Ectodermal cell (in vitro differentiated cells): ENCODE data around the gene SRRM5.
A peak's percentile ranks its signal among the peaks of the same experiment; 100 is the strongest.

ENCODE experiments used
- H3K27ac ChIP-seq: 2 replicates; pipeline ENCODE4 v1.7.0; 2013; ENCODE audit warnings: mild to moderate bottlenecking, low read depth, low read length; ENCODE audit not compliant: insufficient read depth, poor library complexity, severe bottlenecking
- H3K27me3 ChIP-seq: 2 replicates; pipeline ENCODE4 v1.7.0; 2013; ENCODE audit warnings: mild to moderate bottlenecking, low read length; ENCODE audit not compliant: insufficient read depth, control insufficient read depth, poor library complexity, severe bottlenecking
- H3K36me3 ChIP-seq: one replicate; pipeline ENCODE4 v1.7.0; 2013; ENCODE audit warnings: low read length; ENCODE audit not compliant: control insufficient read depth, insufficient read depth
- H3K4me1 ChIP-seq: one replicate; pipeline ENCODE4 v1.7.0; 2013; ENCODE audit warnings: low read length; ENCODE audit not compliant: control insufficient read depth, insufficient read depth
- H3K4me3 ChIP-seq: 2 replicates; pipeline ENCODE4 v1.7.0; 2013; ENCODE audit warnings: low read depth, low read length, control low read depth; ENCODE audit not compliant: insufficient read depth
- H3K9me3 ChIP-seq: 2 replicates; pipeline ENCODE4 v1.7.0; 2013; ENCODE audit warnings: mild to moderate bottlenecking, low read length, moderate library complexity; ENCODE audit not compliant: control insufficient read depth
- WGBS, 2 experiments: methylation state at CpG; one replicate each; pipeline ENCODE4 v1.1.7; 2013; ENCODE audit warnings: missing lambda C conversion rate in 2 of 2; 5-methylcytosine and 5-hydroxymethylcytosine counted together

SRRM5 gene

GRCh38 chr19:43638214-43638994, 26.5 kb downstream of the SRRM5 start:
- no peak overlapping the region for H3K27ac ChIP-seq
- H3K4me3 ChIP-seq: peak overlapping the region; percentile 73
- H3K27me3 ChIP-seq: peaks cover 46% of the 10 kb centered on the region
- peaks cover 23% of the 10 kb centered on the region for H3K4me1 ChIP-seq
- no peaks in the 10 kb centered on the region for H3K36me3 ChIP-seq
- 81 to 85% methylated on average over 11 to 13 of the region's 13 CpGs for WGBS, 2 experiments
- H3K9me3 ChIP-seq: no peaks in the 10 kb centered on the region

- peak overlapping the region; percentile 73 for H3K4me3 ChIP-seq
- no peak overlapping the region for H3K27ac ChIP-seq
- peaks cover 23% of the 10 kb centered on the region for H3K4me1 ChIP-seq
- peaks cover 46% of the 10 kb centered on the region for H3K27me3 ChIP-seq
- H3K36me3 ChIP-seq: no peaks in the 10 kb centered on the region
- WGBS, 2 experiments: 3 to 5% methylated on average over 18 of the region's 18 CpGs
- no peaks in the 10 kb centered on the region for H3K9me3 ChIP-seq
These were observed 27.2 kb downstream of the SRRM5 start for GRCh38 chr19:43638995-43639518.

- H3K36me3 ChIP-seq: no peaks in the 10 kb centered on the region
- H3K9me3 ChIP-seq: no peaks in the 10 kb centered on the region
- WGBS, 2 experiments: 1% methylated on average over 110 of the region's 110 CpGs
- no peak within 1 kb of the TSS for H3K27ac ChIP-seq
- peak within 1 kb of the TSS; percentile 73 for H3K4me3 ChIP-seq
- peaks cover 46% of the 10 kb centered on the region for H3K27me3 ChIP-seq
- peaks cover 20% of the 10 kb centered on the region for H3K4me1 ChIP-seq
These were observed 27.9 kb downstream of the SRRM5 start, which contains the start of gene CADM4 for GRCh38 chr19:43639519-43640423. TSS of gene CADM4 (minus strand) at chr19:43639850. CDS start at chr19:43639790, 60 bp downstream.

- no peaks in the 10 kb centered on the region for H3K36me3 ChIP-seq
- H3K4me1 ChIP-seq: peaks cover 18% of the 10 kb centered on the region
- H3K27me3 ChIP-seq: peaks cover 46% of the 10 kb centered on the region
- H3K4me3 ChIP-seq: peak overlapping the region; percentile 73
- 13 to 14% methylated on average over 9 of the region's 9 CpGs for WGBS, 2 experiments
- no peaks in the 10 kb centered on the region for H3K9me3 ChIP-seq
- H3K27ac ChIP-seq: no peak overlapping the region
These were observed 28.5 kb downstream of the SRRM5 start for GRCh38 chr19:43640424-43640757.

GRCh38 chr19:43641333-43641732, 29.4 kb downstream of the SRRM5 start:
- H3K9me3 ChIP-seq: no peaks in the 10 kb centered on the region
- H3K4me1 ChIP-seq: peaks cover 10% of the 10 kb centered on the region
- H3K27ac ChIP-seq: no peak overlapping the region
- H3K36me3 ChIP-seq: no peaks in the 10 kb centered on the region
- 73 to 74% methylated on average over 2 of the region's 2 CpGs for WGBS, 2 experiments
- peaks cover 46% of the 10 kb centered on the region for H3K27me3 ChIP-seq
- no peak overlapping the region for H3K4me3 ChIP-seq

- H3K36me3 ChIP-seq: peaks cover 3% of the 10 kb centered on the region
- peaks cover 8% of the 10 kb centered on the region for H3K4me1 ChIP-seq
- H3K27me3 ChIP-seq: peaks cover 44% of the 10 kb centered on the region
- no peak overlapping the region for H3K27ac ChIP-seq
- H3K4me3 ChIP-seq: no peak overlapping the region
- H3K9me3 ChIP-seq: no peaks in the 10 kb centered on the region
- WGBS, 2 experiments: 83 to 86% methylated on average over 4 of the region's 4 CpGs
These were observed 30.6 kb downstream of the SRRM5 start for GRCh38 chr19:43642531-43642930.

- 88 to 100% methylated on average over 3 of the region's 3 CpGs for WGBS, 2 experiments
- H3K36me3 ChIP-seq: peaks cover 3% of the 10 kb centered on the region
- no peaks in the 10 kb centered on the region for H3K9me3 ChIP-seq
These were observed 31.4 kb downstream of the SRRM5 start for GRCh38 chr19:43643326-43643725.

GRCh38 chr19:43644181-43644580, 32.3 kb downstream of the SRRM5 start:
- no peaks in the 10 kb centered on the region for H3K9me3 ChIP-seq
- peaks cover 28% of the 10 kb centered on the region for H3K27me3 ChIP-seq
- WGBS, 2 experiments: 84 to 94% methylated on average over 13 of the region's 13 CpGs
- H3K4me3 ChIP-seq: no peak overlapping the region
- no peak overlapping the region for H3K27ac ChIP-seq
- peaks cover 3% of the 10 kb centered on the region for H3K36me3 ChIP-seq
- H3K4me1 ChIP-seq: no peaks in the 10 kb centered on the region

More at GRCh38 chr19:43643326-43643725, 31.4 kb downstream of the SRRM5 start:
- peaks cover 36% of the 10 kb centered on the region for H3K27me3 ChIP-seq
- H3K4me3 ChIP-seq: no peak overlapping the region
- peaks cover 8% of the 10 kb centered on the region for H3K4me1 ChIP-seq
- H3K27ac ChIP-seq: no peak overlapping the region

- no peaks in the 10 kb centered on the region for H3K4me1 ChIP-seq
- no peak overlapping the region for H3K4me3 ChIP-seq
- no peak overlapping the region for H3K27ac ChIP-seq
- H3K27me3 ChIP-seq: no peaks in the 10 kb centered on the region
- WGBS, 2 experiments: 94 to 96% methylated on average over 6 of the region's 6 CpGs
- peaks cover 7% of the 10 kb centered on the region for H3K36me3 ChIP-seq
- no peaks in the 10 kb centered on the region for H3K9me3 ChIP-seq
These were observed 36.7 kb downstream of the SRRM5 start for GRCh38 chr19:43648633-43649032.

- H3K4me1 ChIP-seq: no peaks in the 10 kb centered on the region
- no peak overlapping the region for H3K27ac ChIP-seq
- no peaks in the 10 kb centered on the region for H3K9me3 ChIP-seq
- no peak overlapping the region for H3K4me3 ChIP-seq
- H3K36me3 ChIP-seq: peaks cover 7% of the 10 kb centered on the region
- H3K27me3 ChIP-seq: no peaks in the 10 kb centered on the region
- WGBS, 2 experiments: 88 to 97% methylated on average over 2 of the region's 2 CpGs
These were observed 37.6 kb downstream of the SRRM5 start for GRCh38 chr19:43649514-43649913.
